ENCODE data around the gene SLC25A47. TPM values are rescaled to one million over a fixed set of nuclear protein-coding genes. Genes with fewer than 3 reads are reported as not detected.

Gene SLC25A47
- total RNA-seq, 2 donors from 2014 or later, result not detected

DNA sequence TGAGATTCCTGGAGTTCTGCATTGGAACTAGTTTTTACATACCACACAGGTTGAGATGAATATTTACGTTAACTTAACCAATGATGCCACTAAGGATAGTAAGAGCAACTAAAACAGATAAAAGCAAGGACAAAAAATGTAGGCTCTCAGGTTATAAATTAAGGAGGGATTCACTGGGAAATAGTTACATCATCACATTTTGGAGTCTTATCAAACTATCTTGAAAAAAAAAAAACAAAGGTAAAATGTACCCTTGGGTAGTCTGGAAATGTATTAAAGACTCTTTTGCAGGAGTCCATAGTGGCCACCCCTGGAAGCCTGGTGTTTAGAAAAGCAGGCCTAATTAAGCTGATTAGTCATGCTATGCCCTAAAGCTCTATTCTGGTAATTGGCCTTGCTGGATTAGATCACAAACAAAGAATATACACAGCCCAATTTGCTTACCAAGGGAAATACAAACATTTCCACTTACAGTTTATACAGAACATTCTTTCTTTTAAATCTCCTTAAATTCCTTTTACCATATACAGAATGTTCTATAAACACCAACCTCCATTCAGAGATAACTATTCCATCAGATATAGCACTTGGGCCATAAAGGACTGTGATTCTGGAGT is 39.3 kb downstream of the SLC25A47 start:
- ATAC-seq (no peak), DNase-seq (no peak)
- intact Hi-C loops (cut with DNase I), result no loop called here

DNA sequence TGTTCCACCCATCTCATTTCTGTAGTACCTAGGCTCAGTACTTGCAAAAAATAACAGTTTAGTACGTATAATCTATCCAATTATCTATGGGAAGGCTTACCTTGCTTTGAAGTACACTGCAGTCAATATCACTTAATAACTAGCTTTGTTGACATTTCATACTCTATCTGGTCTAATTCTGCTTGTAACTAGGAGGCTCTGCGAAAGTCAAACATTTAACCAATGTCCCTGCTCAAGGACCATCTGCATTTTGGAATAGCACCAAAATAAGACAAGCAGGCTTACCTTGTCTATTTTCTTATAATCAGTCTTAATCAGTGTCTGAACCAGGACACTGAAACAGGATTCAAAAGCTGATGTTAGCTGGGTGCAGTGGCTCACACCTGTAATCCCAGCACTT is 39.9 kb downstream of the SLC25A47 start:
- intact Hi-C loops (cut with DNase I), result no loop called here
- no peak for ATAC-seq
- no peak for DNase-seq

DNA sequence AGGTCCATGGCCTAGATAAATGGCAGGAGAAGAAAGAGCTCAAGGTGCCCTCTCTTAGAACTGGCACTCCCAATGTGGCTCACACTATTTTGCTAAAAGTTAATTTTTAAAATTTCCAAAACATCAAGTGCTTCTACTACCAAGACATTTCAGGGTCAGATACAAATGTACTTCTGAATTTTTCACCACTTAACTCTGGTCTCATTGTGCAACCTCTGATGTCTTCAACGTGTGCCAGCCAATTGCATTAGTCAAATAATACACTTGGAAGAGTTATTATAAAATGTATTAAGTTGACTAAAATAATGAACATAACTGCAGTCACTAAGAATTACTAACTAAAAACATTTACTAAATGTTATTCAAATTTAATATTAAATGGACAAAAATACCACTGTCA is 41.3 kb downstream of the SLC25A47 start:
- intact Hi-C loops (cut with DNase I), result no loop called here
- DNase-seq (no peak), ATAC-seq (no peak)

GRCh38 chr14:100365741-100366140 is 42.6 kb downstream of the SLC25A47 start:
- intact Hi-C loops (cut with DNase I), result no loop called here
- ATAC-seq (no peak), DNase-seq (no peak)

- DNase-seq (peak; percentile 54), ATAC-seq (no peak)
- intact Hi-C loops (cut with DNase I), result no loop called here
Measured at GRCh38 chr14:100369019-100369418, 45.9 kb downstream of the SLC25A47 start.

- ATAC-seq, result no peak
- intact Hi-C loops (cut with DNase I), result loop anchor here in 1 of 2 donors (10.0 kb wide), 1 partner anchor 65 kb away; the partner anchor contains the start of gene SLC25A29
- DNase-seq, result no peak
Measured at GRCh38 chr14:100370003-100370402, 46.9 kb downstream of the SLC25A47 start.

DNA sequence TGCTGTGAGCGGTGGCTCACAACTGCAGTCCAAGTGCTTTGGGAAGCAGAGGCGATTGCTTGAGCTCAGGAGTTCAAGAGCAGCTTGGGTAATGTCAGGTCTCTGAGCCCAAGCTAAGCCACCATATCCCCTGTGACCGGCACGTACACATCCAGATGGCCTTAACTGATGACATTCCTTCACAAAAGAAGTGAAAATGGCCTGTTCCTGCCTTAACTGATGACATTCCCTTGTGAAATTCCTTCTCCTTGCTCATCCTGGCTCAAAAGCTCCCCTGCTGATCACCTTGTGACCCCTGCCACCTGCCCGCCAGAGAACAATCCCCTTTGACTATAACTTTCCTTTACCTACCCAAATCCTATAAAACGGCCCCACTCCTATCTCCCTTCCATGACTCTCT is 48.6 kb downstream of the SLC25A47 start:
- no peak for ATAC-seq

GRCh38 chr14:100372357-100373048 is 49.4 kb downstream of the SLC25A47 start:
- DNase-seq, result no peak
- intact Hi-C loops (cut with DNase I), result loop anchor here in 1 of 2 donors (10.0 kb wide), 1 partner anchor 68 kb away; the partner anchor contains the start of gene SLC25A29
- no peak for ATAC-seq

More for the DNA sequence above, 48.6 kb downstream of the SLC25A47 start:
- intact Hi-C loops (cut with DNase I), result loop anchor here in 1 of 2 donors (10.0 kb wide), 1 partner anchor 67 kb away; the partner anchor contains the start of gene SLC25A29
- DNase-seq, result no peak

DNA sequence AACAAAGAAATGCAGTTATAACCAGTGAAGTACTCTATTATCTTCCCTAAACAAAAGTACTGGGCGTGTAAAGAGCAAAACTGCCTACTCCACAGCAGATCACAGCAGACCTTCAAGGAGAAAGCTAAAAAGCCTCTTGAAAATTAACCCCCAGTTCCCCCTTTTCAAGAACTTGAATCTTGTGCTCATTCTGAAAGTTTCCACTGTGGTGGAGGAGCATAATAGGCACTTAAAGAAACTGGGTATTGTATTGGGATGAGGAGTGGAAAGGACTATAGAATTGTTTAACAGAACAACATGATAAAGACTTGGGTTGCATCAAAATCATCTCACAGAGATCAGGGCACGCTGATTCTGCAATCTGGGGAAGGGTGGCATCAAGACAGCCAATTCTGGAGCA is 51.1 kb downstream of the SLC25A47 start:
- no peak for DNase-seq
- intact Hi-C loops (cut with DNase I), result loop anchor here in 1 of 2 donors (10.0 kb wide), 1 partner anchor 69 kb away; the partner anchor contains the start of gene SLC25A29
- ATAC-seq, result no peak

GRCh38 chr14:100374876-100375265 is 51.7 kb downstream of the SLC25A47 start:
- DNase-seq (no peak), ATAC-seq (no peak)
- intact Hi-C loops (cut with DNase I), result loop anchor here (5.0 to 10.0 kb wide), 2 partner anchors 70 to 73 kb away; partner anchors contain the start of gene SLC25A29 (in 1 of the 2)

DNA sequence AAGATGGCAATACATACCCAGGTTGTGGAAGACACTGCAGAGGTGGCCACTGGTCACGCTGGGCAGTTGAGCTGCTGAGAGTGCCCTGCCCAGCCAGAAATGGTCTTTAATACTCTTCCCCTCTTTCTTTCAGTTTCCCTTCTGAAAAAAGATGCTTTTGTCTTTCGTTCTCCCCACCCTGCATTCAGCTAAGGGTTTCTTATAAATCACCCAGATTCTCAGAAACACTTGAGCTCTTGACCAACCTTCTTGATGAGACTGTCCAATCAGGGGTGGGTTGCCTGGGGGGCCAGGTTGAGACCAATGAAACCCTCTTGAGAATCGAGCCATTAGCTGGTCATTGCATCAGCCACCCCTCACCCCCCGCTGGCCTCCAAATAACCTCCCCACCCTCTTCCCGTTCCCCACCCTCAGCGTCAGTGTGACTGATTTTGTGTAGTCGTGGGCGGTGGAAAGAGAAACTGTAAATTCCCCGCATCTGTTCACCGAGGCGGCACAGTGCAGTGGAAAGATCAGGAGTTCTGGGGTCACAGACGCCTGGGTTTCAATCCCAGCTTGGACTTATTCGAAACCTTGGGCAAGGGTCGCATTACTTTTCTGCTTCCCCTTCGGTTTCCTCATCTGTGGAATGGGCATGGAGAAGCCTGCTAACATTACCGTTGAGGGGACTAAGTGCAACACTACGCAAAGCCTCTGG is 52.3 kb downstream of the SLC25A47 start:
- intact Hi-C loops (cut with DNase I), result loop anchor here (5.0 to 10.0 kb wide), 2 partner anchors 71 to 73 kb away; partner anchors contain the start of gene SLC25A29 (in 1 of the 2)
- DNase-seq (peak; percentile 90), ATAC-seq (peak; percentile 45 to 71)

GRCh38 chr14:100375963-100376735 is 53.0 kb downstream of the SLC25A47 start, which contains the start of gene WDR25:
TSS of gene WDR25 (plus strand) at chr14:100376485.
- ATAC-seq (peak; percentile 95 to 97), DNase-seq (peak; percentile 96)
- intact Hi-C loops (cut with DNase I), result loop anchor here (5.0 to 10.0 kb wide), 2 partner anchors 71 to 74 kb away; partner anchors contain the start of gene SLC25A29 (in 1 of the 2)

DNA sequence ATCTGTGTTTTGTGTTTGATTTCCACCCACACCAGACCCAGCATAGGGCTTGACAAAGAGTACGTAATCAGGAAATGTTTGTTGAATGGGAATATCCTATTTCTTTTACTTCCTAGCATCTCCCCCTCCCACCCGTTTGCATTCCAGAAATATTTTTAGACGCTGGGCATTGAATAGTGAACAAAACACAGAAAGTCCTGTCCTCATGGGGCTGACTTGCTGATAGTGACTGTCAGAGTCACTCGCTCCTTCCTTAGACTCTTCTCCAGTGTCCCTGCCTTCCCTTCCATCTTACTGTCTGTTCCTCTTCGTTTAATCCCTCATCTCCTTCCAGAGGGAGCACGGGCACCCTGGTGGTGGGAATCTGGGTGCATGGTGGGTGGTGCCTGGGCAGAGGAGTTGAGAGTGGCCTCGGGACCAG is 53.6 kb downstream of the SLC25A47 start:
- ATAC-seq (no peak), DNase-seq (no peak)
- intact Hi-C loops (cut with DNase I), result loop anchor here (5.0 to 10.0 kb wide), 2 partner anchors 72 to 74 kb away; partner anchors contain the start of gene SLC25A29 (in 1 of the 2)

Small RNAs within 50 kb of the gene (microRNA-seq; reads per million reads assigned to microRNA genes)
- gene MIR345, result 56.7 to 62.3 reads per million in 2 donors
- 0 to 0.20 reads per million in 2 donors for gene MIR6764

Other genes starting within 250 kb of the SLC25A47 start
- gene DEGS2, start 163.7 kb upstream of the SLC25A47 start, total RNA-seq, result under 1 TPM in 1 of 2 donors, not detected in 1; 0.18 TPM
- 10 to 100 TPM; 41.0 to 45.7 TPM for gene YY1, start 84.2 kb upstream of the SLC25A47 start, total RNA-seq
- gene SLC25A29, start 16.9 kb upstream of the SLC25A47 start, total RNA-seq, result 10 to 100 TPM; 19.7 to 22.1 TPM
- 1 to 10 TPM; 5.2 to 5.9 TPM for gene WDR25, start 53.1 kb downstream of the SLC25A47 start, total RNA-seq